HT1080 (cell line): ENCODE data around the gene EPHA7. TPM values are rescaled to one million over a fixed set of nuclear protein-coding genes. Genes with fewer than 3 reads are reported as not detected.

Experiments used
- DNase-seq: peaks from one replicate; pipeline ENCODE4 v3.0.0-alpha.2; 2015; ENCODE audit warnings: low read depth
- total RNA-seq: library from RNA; depleted of rRNA; stranded (reverse); fragments of >200 nt; shearing (Covaris generic); gene quantifications from 2 replicates; pipeline ENCODE4 v1.2.3, GENCODE V29; 2014

Gene EPHA7
- total RNA-seq, 1 experiment from 2014 or later, result not detected

- no peak for DNase-seq
These were observed 91.5 kb downstream of the EPHA7 start for GRCh38 chr6:93327857-93328256.

DNA sequence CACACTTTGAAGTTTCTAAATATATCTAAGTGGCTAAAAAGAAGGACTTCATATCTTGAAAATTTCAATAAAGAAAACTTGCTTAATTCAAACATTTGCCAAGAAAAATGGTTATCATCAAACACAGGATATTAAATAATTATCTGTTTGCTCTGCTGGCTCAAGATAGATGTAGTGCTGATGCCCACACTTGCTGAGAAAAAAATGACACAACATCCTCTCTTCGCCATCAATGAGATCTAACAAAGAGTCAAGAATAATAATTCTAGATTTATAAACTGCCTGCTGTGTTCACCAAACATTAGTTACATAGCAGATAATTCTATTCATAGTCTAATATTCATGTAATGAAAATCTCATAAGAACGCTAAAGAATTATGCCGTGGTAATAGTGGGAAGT lies 93.6 kb downstream of the EPHA7 start:
- no peak for DNase-seq

DNA sequence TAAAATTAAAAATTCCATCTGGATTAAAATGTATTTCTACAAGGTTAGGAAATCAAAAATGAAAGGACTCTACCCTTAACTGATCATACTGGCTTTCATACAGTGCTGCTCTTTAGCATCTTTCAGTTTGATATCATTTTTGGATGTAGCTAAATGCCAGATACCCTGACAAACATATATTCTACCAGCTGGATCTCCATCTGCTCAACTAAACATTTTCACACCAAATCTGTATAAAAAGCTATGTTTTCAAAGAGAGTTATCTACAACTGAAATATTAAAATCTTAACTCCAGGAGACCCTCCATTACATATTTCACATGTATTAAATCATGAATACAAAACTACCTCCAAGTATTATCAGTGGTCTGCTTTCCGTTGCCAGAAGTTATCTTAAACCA lies 95.7 kb downstream of the EPHA7 start:
- DNase-seq, result no peak

GRCh38 chr6:93322651-93323050 lies 96.7 kb downstream of the EPHA7 start:
- no peak for DNase-seq

DNA sequence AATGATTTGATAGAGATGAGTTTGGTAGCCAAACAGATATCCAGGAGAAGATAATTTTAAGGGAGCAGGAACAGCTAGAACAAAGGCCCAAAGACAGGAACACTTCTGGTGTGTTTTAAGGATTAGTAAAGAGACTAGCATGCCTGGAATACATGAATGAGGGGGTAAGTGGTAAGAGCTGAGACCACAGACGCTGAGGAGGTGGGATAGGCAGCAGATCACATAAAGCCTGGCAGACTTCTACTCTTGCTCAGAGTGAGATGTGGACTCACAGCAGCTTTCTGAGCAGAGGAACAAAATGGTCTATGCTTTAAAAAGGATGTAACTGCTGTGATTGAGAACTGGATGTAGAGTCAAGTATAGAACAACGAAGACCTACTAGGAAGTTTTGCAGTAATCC lies 100.1 kb downstream of the EPHA7 start:
- no peak for DNase-seq

GRCh38 chr6:93318121-93318520 lies 101.2 kb downstream of the EPHA7 start:
- DNase-seq, result no peak

DNA sequence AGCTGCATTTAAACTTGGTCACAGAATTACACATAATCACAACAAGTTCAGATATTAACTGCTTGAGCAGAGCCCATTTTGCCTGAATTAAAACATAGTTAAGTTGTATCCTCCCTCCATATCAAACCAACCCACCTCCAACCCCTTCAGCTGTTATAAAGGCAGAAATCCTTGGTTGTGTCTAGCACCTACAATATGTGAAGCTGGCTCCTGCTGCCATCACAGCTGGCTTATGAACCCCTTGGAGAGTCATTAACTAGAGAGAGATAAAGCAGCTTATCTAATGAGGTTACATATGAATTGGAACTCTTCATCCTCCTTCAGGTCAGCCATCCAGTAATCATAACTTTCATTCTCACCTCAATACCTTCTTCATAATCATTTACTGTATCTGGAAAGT lies 101.8 kb downstream of the EPHA7 start:
- no peak for DNase-seq

GRCh38 chr6:93307505-93308409 lies 111.6 kb downstream of the EPHA7 start:
- no peak for DNase-seq

DNA sequence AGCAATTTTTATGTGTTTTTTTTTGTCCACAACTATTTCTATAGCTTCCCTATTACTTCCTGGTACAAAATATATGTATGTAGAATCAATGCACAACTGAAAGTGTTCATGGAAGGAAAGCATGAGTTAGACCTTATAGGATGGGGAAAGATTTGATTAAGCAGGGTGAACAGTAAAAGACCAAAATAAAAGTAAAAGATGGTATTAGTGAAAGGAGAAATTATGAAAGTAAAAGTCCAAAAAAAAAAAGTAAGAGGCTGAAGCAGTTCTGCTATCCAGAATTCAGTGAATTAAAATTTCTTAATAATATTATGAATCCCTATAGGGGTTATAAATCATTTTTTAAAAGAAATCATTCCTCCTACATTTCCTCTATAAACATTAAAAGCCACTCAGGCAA lies 114.3 kb downstream of the EPHA7 start:
- no peak for DNase-seq

DNA sequence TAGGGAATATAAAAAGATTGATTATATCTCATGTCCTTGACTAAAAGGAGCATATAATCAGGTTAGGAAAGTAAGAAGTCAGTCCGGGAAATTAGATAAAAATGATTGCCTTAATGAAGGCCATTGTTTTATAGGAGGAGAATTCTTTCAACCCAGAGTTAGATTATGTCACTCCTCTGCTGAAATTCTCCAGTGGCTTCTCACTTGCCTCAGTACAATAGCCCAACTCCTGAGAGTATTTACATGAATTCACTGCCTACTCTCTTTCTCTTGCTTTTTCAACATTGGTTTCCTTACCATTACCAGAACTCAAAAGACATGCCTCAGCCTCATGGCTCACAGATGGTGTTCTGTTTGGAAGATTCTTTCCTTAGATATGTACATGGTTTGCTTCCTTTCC lies 114.9 kb downstream of the EPHA7 start:
- DNase-seq, result no peak

DNA sequence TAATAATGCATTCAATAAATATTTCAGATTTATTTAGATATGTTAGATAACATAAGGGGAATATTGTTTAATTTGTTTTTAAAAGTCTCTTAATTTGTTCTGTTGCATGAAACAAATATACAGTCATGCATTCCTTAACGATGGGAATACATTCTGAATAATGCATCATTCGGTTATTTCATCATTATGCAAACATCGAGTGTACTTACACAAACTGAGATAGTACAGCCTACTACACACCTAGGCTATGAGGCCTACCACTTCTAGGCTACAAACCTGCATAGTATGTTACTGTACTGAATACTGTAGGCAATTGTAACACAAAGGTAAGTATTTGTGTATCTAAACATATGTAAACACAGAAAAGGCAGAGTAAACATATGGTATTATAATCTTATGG lies 118.7 kb downstream of the EPHA7 start:
- DNase-seq, result peak; percentile 3

DNA sequence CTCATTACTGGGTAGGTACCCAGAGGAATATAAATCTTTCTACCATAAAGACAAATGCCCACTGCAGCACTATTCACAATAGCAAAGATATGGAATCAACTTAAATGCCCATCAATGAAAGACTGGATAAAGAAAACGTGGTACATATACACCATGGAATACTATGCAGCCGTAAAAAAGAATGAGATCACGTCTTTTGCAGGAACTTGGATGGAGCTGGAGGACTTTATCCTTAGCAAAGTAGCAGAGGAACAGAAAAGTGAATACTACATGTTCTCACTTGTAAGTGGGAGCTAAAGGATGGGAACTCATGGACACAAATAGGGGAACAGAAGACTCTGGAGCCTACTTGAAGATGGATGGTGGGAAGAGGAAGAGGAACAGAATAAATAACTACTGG lies 119.7 kb downstream of the EPHA7 start:
- DNase-seq, result no peak

DNA sequence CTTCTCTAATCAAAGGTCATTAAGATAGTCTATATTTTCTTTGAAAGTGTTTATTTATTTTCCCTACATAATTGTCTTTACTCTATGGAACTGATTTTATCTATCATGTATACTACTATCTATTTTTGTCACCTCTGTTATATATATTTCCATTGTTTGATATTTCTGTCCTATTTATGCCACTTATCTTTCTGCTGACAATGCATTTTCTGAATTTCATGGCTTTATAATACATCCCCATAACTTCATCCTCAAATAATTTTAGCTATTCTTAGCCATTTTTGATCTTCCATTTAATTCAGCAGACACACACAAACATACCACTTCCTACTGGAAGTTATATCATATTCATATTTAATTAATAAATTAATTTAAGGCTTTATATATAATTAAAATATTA lies 123.7 kb downstream of the EPHA7 start:
- DNase-seq, result no peak

DNA sequence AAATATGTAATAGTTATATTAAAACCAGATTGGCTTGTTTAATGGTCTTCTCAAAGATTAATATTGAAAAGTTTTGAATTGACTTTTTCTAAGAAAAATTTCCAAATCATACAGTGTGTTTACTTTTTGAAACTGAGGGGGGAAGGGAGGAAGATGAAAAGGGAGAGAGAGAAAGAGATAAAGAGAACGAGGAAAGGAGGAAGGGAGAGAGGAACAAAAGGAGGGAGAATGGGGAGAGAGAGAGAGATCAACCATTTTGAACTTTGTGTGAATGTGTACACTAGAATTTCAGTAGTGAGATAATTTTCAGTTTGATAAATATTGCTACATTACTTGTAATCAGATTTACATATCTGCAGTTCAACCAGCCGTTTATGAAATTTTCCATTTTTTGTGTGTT lies 124.5 kb downstream of the EPHA7 start:
- no peak for DNase-seq

GRCh38 chr6:93293872-93294271 lies 125.5 kb downstream of the EPHA7 start:
- DNase-seq, result no peak

DNA sequence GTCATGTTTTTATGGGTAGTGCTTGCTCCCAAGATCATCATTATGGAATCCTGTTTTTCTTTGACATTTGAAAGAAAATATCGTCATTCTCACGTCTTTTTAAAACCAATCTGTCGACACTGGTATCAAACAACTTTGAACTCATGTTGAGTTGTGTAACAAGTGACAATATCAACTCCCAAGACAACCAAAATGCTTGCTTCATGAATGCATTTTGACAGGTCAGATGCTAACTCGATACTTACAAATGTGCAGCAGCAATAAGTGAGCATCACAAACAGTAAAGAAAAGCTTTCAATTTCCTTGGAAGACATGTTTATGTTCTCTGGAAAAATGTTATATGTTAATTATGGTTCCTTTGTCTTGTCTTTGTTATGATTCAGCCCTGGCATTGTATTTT lies 125.9 kb downstream of the EPHA7 start:
- no peak for DNase-seq

- no peak for DNase-seq
These were observed 136.8 kb downstream of the EPHA7 start for GRCh38 chr6:93282521-93283031.

GRCh38 chr6:93278241-93278640 lies 141.1 kb downstream of the EPHA7 start:
- DNase-seq, result no peak

GRCh38 chr6:93272896-93273295 lies 146.5 kb downstream of the EPHA7 start:
- no peak for DNase-seq

- no peak for DNase-seq
These were observed 147.1 kb downstream of the EPHA7 start for GRCh38 chr6:93272211-93272610.

DNA sequence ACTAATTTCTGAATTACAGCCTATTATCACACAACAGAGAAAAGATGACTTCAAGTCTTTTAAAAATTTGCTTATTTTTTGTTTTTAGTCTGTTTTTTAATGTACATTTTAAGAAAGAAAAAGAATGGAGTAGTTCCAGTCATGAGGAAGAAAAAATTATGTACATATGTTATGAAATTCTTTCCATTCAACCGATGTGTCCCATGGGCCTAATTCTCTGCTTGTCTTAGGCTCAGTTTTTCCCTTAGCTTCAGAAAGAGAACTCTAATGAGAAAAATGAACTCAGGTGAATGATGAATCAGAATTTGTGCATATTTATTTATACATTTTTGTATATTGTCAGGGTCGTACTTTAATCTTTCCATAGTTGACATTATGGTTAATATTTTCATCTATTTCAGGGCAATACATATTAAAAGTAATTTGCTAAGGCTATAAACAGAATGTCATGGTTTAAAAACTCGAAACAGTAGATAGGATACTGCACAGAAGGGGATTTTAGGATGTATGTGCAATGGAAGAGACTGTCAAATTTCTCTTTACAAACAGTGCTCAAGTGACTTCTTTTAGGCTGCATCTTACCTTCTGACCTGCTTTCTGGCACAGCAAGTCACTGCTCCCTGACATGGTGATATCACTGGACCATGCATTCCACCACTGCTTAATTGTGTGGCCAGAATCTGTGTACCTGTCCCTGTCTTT lies 153.1 kb downstream of the EPHA7 start:
- no peak for DNase-seq

DNA sequence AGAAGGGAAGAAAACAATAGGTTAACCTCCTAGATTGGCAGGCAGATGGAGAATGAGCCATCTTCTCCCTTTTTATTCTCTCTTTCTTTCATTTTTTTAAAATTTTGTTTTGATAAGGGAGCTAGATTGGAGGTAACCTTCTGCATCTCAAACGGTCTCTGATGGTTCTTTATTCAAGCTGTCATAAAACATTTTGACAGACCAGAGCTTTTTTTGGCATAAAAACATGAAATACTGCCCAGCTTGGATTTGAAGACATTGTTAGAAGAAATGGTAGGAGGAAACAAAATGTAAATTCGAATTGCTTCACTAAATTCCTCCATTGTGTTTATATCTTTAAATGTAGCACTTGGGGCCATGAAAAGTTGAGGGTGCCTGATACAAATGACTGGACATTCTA lies 158.5 kb downstream of the EPHA7 start:
- DNase-seq, result no peak

GRCh38 chr6:93259332-93259731 lies 160.0 kb downstream of the EPHA7 start:
- DNase-seq, result no peak
